Keratinocyte (primary cell): Measurements from ENCODE around the gene GUCA2A. TPM values are rescaled to one million over a fixed set of nuclear protein-coding genes. Genes with fewer than 3 reads are reported as not detected.

Source experiments
- DNase-seq: peaks from one replicate; pipeline ENCODE4 v3.0.0-alpha.2; 2011; ENCODE audit warnings: low read depth, missing footprints, low spot score
- FAIRE-seq: peaks from 2 replicates; lab custom pipeline; 2011; peaks lifted over from hg19 to GRCh38; lab: Jason Lieb, UNC
- H2AFZ ChIP-seq: 2 replicates; pipeline ENCODE4 v1.6.0; 2012; ENCODE audit warnings: low read length, control low read depth, inconsistent platforms; ENCODE audit not compliant: control insufficient read depth
- H3K27ac ChIP-seq: 2 replicates; pipeline ENCODE4 v1.5.1; 2011; ENCODE audit warnings: low read length; ENCODE audit not compliant: control insufficient read depth, insufficient read depth
- H3K27me3 ChIP-seq: 3 replicates; pipeline ENCODE4 v1.6.0; 2011; ENCODE audit warnings: low read length; ENCODE audit not compliant: control insufficient read depth, insufficient read depth; ENCODE audit errors: extremely low read depth
- H3K36me3 ChIP-seq, 2 experiments: 2 replicates in 1 of 2; 3 replicates in 1 of 2; pipeline ENCODE4 v1.5.1; 2011; ENCODE audit warnings: low read length in 2 of 2, mild to moderate bottlenecking in 1 of 2; ENCODE audit not compliant: control insufficient read depth in 2 of 2, insufficient read depth in 2 of 2; ENCODE audit errors: extremely low read depth in 1 of 2
- H3K4me1 ChIP-seq: 3 replicates; pipeline ENCODE4 v1.5.1; 2011; ENCODE audit warnings: low read length; ENCODE audit not compliant: control insufficient read depth, insufficient read depth; ENCODE audit errors: extremely low read depth
- H3K4me2 ChIP-seq: 3 replicates; pipeline ENCODE4 v1.6.0; 2011; ENCODE audit warnings: low read depth, low read length; ENCODE audit not compliant: control insufficient read depth, insufficient read depth; ENCODE audit errors: extremely low read depth
- H3K4me3 ChIP-seq, 3 experiments: fragments of 200-600 bp in 1 of 3; sonication (generic) in 1 of 3; 2 replicates in 2 of 3; 3 replicates in 1 of 3; pipeline ENCODE4 v1.5.1; 2011 to 2016; ENCODE audit warnings: low read length in 3 of 3, mild to moderate bottlenecking in 3 of 3, control low read depth in 2 of 3, inconsistent platforms in 1 of 3, low read depth in 1 of 3, mixed read lengths in 1 of 3, mixed run types in 1 of 3, moderate library complexity in 1 of 3; ENCODE audit not compliant: control insufficient read depth in 2 of 3, insufficient read depth in 2 of 3; ENCODE audit errors: extremely low read depth in 1 of 3
- H3K79me2 ChIP-seq: 2 replicates; pipeline ENCODE4 v1.6.0; 2012; ENCODE audit warnings: low read length; ENCODE audit not compliant: control insufficient read depth, insufficient read depth
- H3K9ac ChIP-seq: 3 replicates; pipeline ENCODE4 v1.6.0; 2011; ENCODE audit warnings: low read length; ENCODE audit not compliant: control insufficient read depth, insufficient read depth; ENCODE audit errors: extremely low read depth
- H3K9me1 ChIP-seq: 3 replicates; pipeline ENCODE4 v1.6.0; 2011; ENCODE audit warnings: low read length; ENCODE audit not compliant: control insufficient read depth, insufficient read depth; ENCODE audit errors: extremely low read depth
- H3K9me3 ChIP-seq: 2 replicates; pipeline ENCODE4 v1.5.1; 2012; ENCODE audit warnings: low read depth, low read length; ENCODE audit not compliant: control insufficient read depth
- H4K20me1 ChIP-seq: 3 replicates; pipeline ENCODE4 v1.6.0; 2011; ENCODE audit warnings: low read length; ENCODE audit not compliant: control insufficient read depth, insufficient read depth; ENCODE audit errors: extremely low read depth
- CTCF ChIP-seq, 3 experiments: IDR thresholded peaks in 1 of 3; conservative IDR thresholded peaks in 1 of 3; optimal IDR thresholded peaks in 1 of 3; 2 replicates in 2 of 3; 3 replicates in 1 of 3; pipeline versions ENCODE3 to v1.5.1; 2011; ENCODE audit warnings: low read length in 3 of 3, mild to moderate bottlenecking in 3 of 3, moderate library complexity in 2 of 3, control low read depth in 1 of 3, inconsistent platforms in 1 of 3; ENCODE audit not compliant: insufficient read depth in 2 of 3; ENCODE audit errors: extremely low read depth in 1 of 3
- EZH2 ChIP-seq: IDR thresholded peaks from one replicate; pipeline ENCODE4 v1.6.1; 2012; ENCODE audit warnings: inconsistent platforms, mild to moderate bottlenecking, low read length, moderate library complexity
- dilution Hi-C: fragments of 300-500 bp; cut with MboI; formaldehyde crosslinking; loops from one replicate; pipeline ENCODE4 v1.7.0; 2020; ENCODE audit warnings: low sequenced_read_pairs; ENCODE audit not compliant: extremely low pct_ligation_motif_present
- polyA plus RNA-seq, 5 experiments: library from polyadenylated mRNA; depleted of rRNA in 3 of 5; stranded (reverse) in 3 of 5; stranded (forward) in 1 of 5; unstranded in 1 of 5; fragments of >200 nt; gene quantifications; 1 replicate in 1 of 5; 2 replicates in 3 of 5; 3 replicates in 1 of 5; pipeline versions ENCODE4 v1.2.1 to v1.2.3, GENCODE V29; 2011 to 2012; ENCODE audit warnings: missing spikeins in 2 of 5, low read depth in 1 of 5, low replicate concordance in 1 of 5

The GUCA2A gene
- polyA plus RNA-seq, 1 donor (not counting 4 experiments of a cell fraction or from before 2014, with no cell fraction given) = not detected

DNA sequence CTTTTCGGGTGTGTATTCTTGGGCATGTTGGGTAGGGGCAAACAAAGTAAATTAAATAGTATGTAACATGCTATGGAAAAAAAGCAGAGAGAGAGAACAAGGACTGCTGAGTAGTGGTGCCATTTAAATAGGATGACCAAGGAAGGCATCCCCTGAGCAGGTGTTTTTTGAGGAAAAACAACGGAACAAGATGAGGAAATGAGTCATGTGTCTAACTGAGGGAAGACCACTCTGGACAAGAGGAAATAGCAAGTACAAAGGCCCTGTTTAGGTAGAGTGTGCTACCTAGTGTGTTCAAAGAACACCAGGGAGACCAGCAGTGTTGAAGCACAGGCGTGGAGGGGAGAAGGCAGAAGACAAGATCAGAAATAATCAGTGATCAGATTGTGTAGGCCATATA lies 20.1 kb upstream of the GUCA2A start:
- no peaks in the 10 kb centered on the region for H3K9me1 ChIP-seq
- no peaks in the 10 kb centered on the region for H3K9me3 ChIP-seq
- no peak overlapping the region for H3K4me2 ChIP-seq
- FAIRE-seq = no peak
- TF ChIP-seq EZH2 (no peak), CTCF (optimal IDR thresholded peaks at IDR 0.05 in 1 of 3, IDR thresholded peaks at IDR 0.05 in 1 of 3, conservative IDR thresholded peaks at IDR 0.05 in 1 of 3; ENCODE audit: extremely low read depth in 1 of 3, insufficient read depth in 2 of 3, low read length in 3 of 3) (no peak)
- H4K20me1 ChIP-seq = no peaks in the 10 kb centered on the region
- H3K27ac ChIP-seq = no peak overlapping the region
- no peaks in the 10 kb centered on the region for H3K79me2 ChIP-seq
- DNase-seq = no peak
- H2AFZ ChIP-seq = no peak overlapping the region
- H3K4me1 ChIP-seq = no peaks in the 10 kb centered on the region
- peaks cover 15 to 23% of the 10 kb centered on the region in 2 experiments for H3K36me3 ChIP-seq
- no peak overlapping the region for H3K4me3 ChIP-seq
- H3K9ac ChIP-seq = no peak overlapping the region
- no peaks in the 10 kb centered on the region for H3K27me3 ChIP-seq
- dilution Hi-C loops = no loop called here

GRCh38 chr1:42183957-42184268 lies 19.4 kb upstream of the GUCA2A start:
- TF ChIP-seq CTCF (optimal IDR thresholded peaks at IDR 0.05 in 1 of 3, IDR thresholded peaks at IDR 0.05 in 1 of 3, conservative IDR thresholded peaks at IDR 0.05 in 1 of 3; ENCODE audit: extremely low read depth in 1 of 3, insufficient read depth in 2 of 3, low read length in 3 of 3) (no peak), EZH2 (no peak)
- dilution Hi-C loops = no loop called here
- Histone ChIP-seq H2AFZ (no peak overlapping the region), H3K4me3 (no peak overlapping the region), H3K9ac (no peak overlapping the region), H3K79me2 (no peaks in the 10 kb centered on the region), H3K9me1 (no peaks in the 10 kb centered on the region), H3K4me2 (no peak overlapping the region), H3K27ac (no peak overlapping the region), H3K36me3 (peaks cover 13 to 19% of the 10 kb centered on the region in 2 experiments), H3K4me1 (no peaks in the 10 kb centered on the region), H3K9me3 (no peaks in the 10 kb centered on the region), H3K27me3 (no peaks in the 10 kb centered on the region), H4K20me1 (no peaks in the 10 kb centered on the region)
- FAIRE-seq (no peak), DNase-seq (no peak)
